ENCODE data around the gene KDM4F.

The KDM4F gene

GRCh38 chr11:95086836-95087570 lies 37.8 kb downstream of the KDM4F start:
- H3K27me3 ChIP-seq (ENCODE audit: control insufficient read depth in 5 of 5, insufficient read depth in 4 of 5, low read length in 5 of 5): no peaks in the 10 kb centered on the region
- H3K9ac ChIP-seq (ENCODE audit: low read length in 5 of 5): no peak overlapping the region
- no peak overlapping the region for H3K27ac ChIP-seq (ENCODE audit: low read depth, low read length)
- H3K4me3 ChIP-seq (ENCODE audit: low read depth in 1 of 5, low read length in 5 of 5): no peak overlapping the region
- H3K9me3 ChIP-seq (ENCODE audit: control insufficient read depth in 5 of 5, low read length in 5 of 5): no peaks in the 10 kb centered on the region
- H3K4me1 ChIP-seq (ENCODE audit: control insufficient read depth in 5 of 5, insufficient read depth in 5 of 5, low read length in 5 of 5): peaks cover 0 to 20% (median 20%) of the 10 kb centered on the region in 5 donors
- H3K36me3 ChIP-seq (ENCODE audit: control insufficient read depth in 5 of 5, insufficient read depth in 5 of 5, low read length in 5 of 5): no peaks in the 10 kb centered on the region

DNA sequence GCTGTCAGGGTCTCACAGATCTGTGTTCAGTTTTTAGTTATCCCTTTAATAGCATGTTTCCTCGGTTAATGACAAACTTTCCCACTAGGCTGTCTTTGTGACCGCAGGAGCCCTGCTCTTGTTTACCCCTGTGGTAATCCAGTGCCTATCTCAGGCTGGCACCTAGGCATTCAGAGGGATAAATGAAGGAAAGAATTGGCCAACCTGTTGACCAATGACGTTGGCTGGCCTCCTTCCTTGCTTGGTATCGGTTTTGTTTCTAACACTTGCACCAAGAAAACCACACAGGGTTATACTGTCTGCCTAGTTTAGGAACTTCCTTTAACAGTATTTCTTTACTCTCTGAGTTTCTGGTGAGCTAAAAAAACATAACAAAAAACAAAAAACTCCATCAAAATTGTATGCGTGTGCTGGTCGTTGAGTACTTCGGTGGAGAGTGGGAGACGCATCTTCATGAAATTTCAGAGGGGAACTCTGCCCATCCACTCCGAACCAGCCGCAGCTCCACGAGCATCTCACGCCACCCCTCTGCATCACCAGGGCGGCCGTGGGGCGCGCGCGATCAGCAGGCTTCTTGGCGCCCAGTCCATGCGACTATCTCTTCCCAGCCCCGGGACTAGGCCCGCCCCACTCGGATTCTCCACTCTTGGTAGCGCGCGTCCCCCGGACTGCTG lies 39.9 kb downstream of the KDM4F start:
- H3K36me3 ChIP-seq (ENCODE audit: control insufficient read depth in 5 of 5, insufficient read depth in 5 of 5, low read length in 5 of 5): no peaks in the 10 kb centered on the region
- H3K9ac ChIP-seq (ENCODE audit: low read length in 5 of 5): peak overlapping the region in 1 of 5 donors; percentile 25
- H3K27ac ChIP-seq (ENCODE audit: low read depth, low read length): peak overlapping the region; percentile 25
- H3K4me1 ChIP-seq (ENCODE audit: control insufficient read depth in 5 of 5, insufficient read depth in 5 of 5, low read length in 5 of 5): peaks cover 0 to 29% (median 20%) of the 10 kb centered on the region in 5 donors
- no peaks in the 10 kb centered on the region for H3K27me3 ChIP-seq (ENCODE audit: control insufficient read depth in 5 of 5, insufficient read depth in 4 of 5, low read length in 5 of 5)
- H3K9me3 ChIP-seq (ENCODE audit: control insufficient read depth in 5 of 5, low read length in 5 of 5): no peaks in the 10 kb centered on the region
- peak overlapping the region; percentile 25 to 90 (median 83) for H3K4me3 ChIP-seq (ENCODE audit: low read depth in 1 of 5, low read length in 5 of 5)

GRCh38 chr11:95089620-95090542 lies 40.7 kb downstream of the KDM4F start, which contains the start of gene ENDOD1:
TSS of gene ENDOD1 (plus strand) at chr11:95089846. CDS start at chr11:95089928, 82 bp downstream.
- Histone ChIP-seq H3K27me3 (ENCODE audit: control insufficient read depth in 5 of 5, insufficient read depth in 4 of 5, low read length in 5 of 5) (no peaks in the 10 kb centered on the region), H3K36me3 (ENCODE audit: control insufficient read depth in 5 of 5, insufficient read depth in 5 of 5, low read length in 5 of 5) (peaks cover 0 to 2% (median 0%) of the 10 kb centered on the region in 5 donors), H3K9ac (ENCODE audit: low read length in 5 of 5) (peak within 1 kb of the TSS in 4 of 5 donors; percentile 40 to 75 (median 69)), H3K9me3 (ENCODE audit: control insufficient read depth in 5 of 5, low read length in 5 of 5) (no peaks in the 10 kb centered on the region), H3K4me1 (ENCODE audit: control insufficient read depth in 5 of 5, insufficient read depth in 5 of 5, low read length in 5 of 5) (peaks cover 0 to 29% (median 20%) of the 10 kb centered on the region in 5 donors), H3K27ac (ENCODE audit: low read depth, low read length) (peak within 1 kb of the TSS; percentile 60), H3K4me3 (ENCODE audit: low read depth in 1 of 5, low read length in 5 of 5) (peak within 1 kb of the TSS; percentile 76 to 90 (median 83))

- Histone ChIP-seq H3K4me3 (ENCODE audit: low read depth in 1 of 5, low read length in 5 of 5) (no peak overlapping the region), H3K9ac (ENCODE audit: low read length in 5 of 5) (no peak overlapping the region), H3K4me1 (ENCODE audit: control insufficient read depth in 5 of 5, insufficient read depth in 5 of 5, low read length in 5 of 5) (peaks cover 0 to 33% (median 20%) of the 10 kb centered on the region in 5 donors)
These were observed 42.5 kb downstream of the KDM4F start for GRCh38 chr11:95091663-95092180.

GRCh38 chr11:95092549-95093324 lies 43.5 kb downstream of the KDM4F start:
- H3K27me3 ChIP-seq (ENCODE audit: control insufficient read depth in 5 of 5, insufficient read depth in 4 of 5, low read length in 5 of 5): no peaks in the 10 kb centered on the region
- peaks cover 0 to 33% (median 20%) of the 10 kb centered on the region in 5 donors for H3K4me1 ChIP-seq (ENCODE audit: control insufficient read depth in 5 of 5, insufficient read depth in 5 of 5, low read length in 5 of 5)
- H3K9ac ChIP-seq (ENCODE audit: low read length in 5 of 5): no peak overlapping the region
- no peak overlapping the region for H3K27ac ChIP-seq (ENCODE audit: low read depth, low read length)
- peaks cover 0 to 2% (median 0%) of the 10 kb centered on the region in 5 donors for H3K36me3 ChIP-seq (ENCODE audit: control insufficient read depth in 5 of 5, insufficient read depth in 5 of 5, low read length in 5 of 5)
- H3K9me3 ChIP-seq (ENCODE audit: control insufficient read depth in 5 of 5, low read length in 5 of 5): no peaks in the 10 kb centered on the region
- no peak overlapping the region for H3K4me3 ChIP-seq (ENCODE audit: low read depth in 1 of 5, low read length in 5 of 5)

More at GRCh38 chr11:95091663-95092180, 42.5 kb downstream of the KDM4F start:
- no peaks in the 10 kb centered on the region for H3K27me3 ChIP-seq (ENCODE audit: control insufficient read depth in 5 of 5, insufficient read depth in 4 of 5, low read length in 5 of 5)
- no peaks in the 10 kb centered on the region for H3K9me3 ChIP-seq (ENCODE audit: control insufficient read depth in 5 of 5, low read length in 5 of 5)
- H3K27ac ChIP-seq (ENCODE audit: low read depth, low read length): no peak overlapping the region
- peaks cover 0 to 2% (median 0%) of the 10 kb centered on the region in 5 donors for H3K36me3 ChIP-seq (ENCODE audit: control insufficient read depth in 5 of 5, insufficient read depth in 5 of 5, low read length in 5 of 5)

- Histone ChIP-seq H3K36me3 (ENCODE audit: control insufficient read depth in 5 of 5, insufficient read depth in 5 of 5, low read length in 5 of 5) (peaks cover 0 to 2% (median 0%) of the 10 kb centered on the region in 5 donors), H3K27ac (ENCODE audit: low read depth, low read length) (no peak overlapping the region), H3K4me3 (ENCODE audit: low read depth in 1 of 5, low read length in 5 of 5) (no peak overlapping the region), H3K9me3 (ENCODE audit: control insufficient read depth in 5 of 5, low read length in 5 of 5) (no peaks in the 10 kb centered on the region), H3K27me3 (ENCODE audit: control insufficient read depth in 5 of 5, insufficient read depth in 4 of 5, low read length in 5 of 5) (no peaks in the 10 kb centered on the region), H3K9ac (ENCODE audit: low read length in 5 of 5) (no peak overlapping the region), H3K4me1 (ENCODE audit: control insufficient read depth in 5 of 5, insufficient read depth in 5 of 5, low read length in 5 of 5) (peaks cover 0 to 33% (median 20%) of the 10 kb centered on the region in 5 donors)
These were observed 44.3 kb downstream of the KDM4F start for GRCh38 chr11:95093548-95093947.

DNA sequence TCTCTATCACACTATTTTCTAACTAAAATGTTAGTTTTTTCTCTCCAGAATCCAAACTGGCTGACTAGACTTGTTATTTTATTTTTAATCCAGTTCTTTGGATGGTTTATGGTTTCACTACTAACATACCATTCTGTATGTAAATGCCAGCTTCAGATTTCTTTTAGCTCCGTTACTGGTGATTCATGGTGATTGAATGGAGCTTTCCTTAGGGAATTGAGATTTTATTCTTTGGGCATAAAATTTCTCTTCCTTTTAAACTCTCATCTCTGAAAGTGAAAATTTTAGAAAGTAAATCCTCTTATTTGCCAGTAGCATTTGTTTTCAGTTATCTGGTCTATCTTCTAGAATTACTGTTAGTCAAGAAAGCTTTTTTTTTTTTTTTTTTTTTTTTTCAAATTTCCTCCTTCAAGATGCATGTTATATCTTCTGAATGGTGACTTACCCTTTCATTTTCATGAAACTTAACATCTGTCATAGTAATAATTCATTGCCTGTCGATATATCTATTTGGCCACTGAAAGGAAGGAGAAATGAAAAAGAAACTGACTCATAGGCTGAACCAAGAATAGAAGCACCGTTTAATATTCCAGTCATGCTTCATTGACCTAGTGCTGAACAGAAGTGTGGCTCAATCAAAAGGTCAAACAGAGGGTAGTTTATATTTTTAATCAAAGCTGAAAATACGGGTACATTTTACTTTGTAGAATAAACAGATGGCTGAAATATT lies 46.8 kb downstream of the KDM4F start:
- H3K27ac ChIP-seq (ENCODE audit: low read depth, low read length): no peak overlapping the region
- H3K9me3 ChIP-seq (ENCODE audit: control insufficient read depth in 5 of 5, low read length in 5 of 5): no peaks in the 10 kb centered on the region
- peaks cover 0 to 20% (median 2%) of the 10 kb centered on the region in 5 donors for H3K4me1 ChIP-seq (ENCODE audit: control insufficient read depth in 5 of 5, insufficient read depth in 5 of 5, low read length in 5 of 5)
- no peaks in the 10 kb centered on the region for H3K27me3 ChIP-seq (ENCODE audit: control insufficient read depth in 5 of 5, insufficient read depth in 4 of 5, low read length in 5 of 5)
- no peak overlapping the region for H3K9ac ChIP-seq (ENCODE audit: low read length in 5 of 5)
- peaks cover 0 to 2% (median 0%) of the 10 kb centered on the region in 5 donors for H3K36me3 ChIP-seq (ENCODE audit: control insufficient read depth in 5 of 5, insufficient read depth in 5 of 5, low read length in 5 of 5)
- no peak overlapping the region for H3K4me3 ChIP-seq (ENCODE audit: low read depth in 1 of 5, low read length in 5 of 5)

DNA sequence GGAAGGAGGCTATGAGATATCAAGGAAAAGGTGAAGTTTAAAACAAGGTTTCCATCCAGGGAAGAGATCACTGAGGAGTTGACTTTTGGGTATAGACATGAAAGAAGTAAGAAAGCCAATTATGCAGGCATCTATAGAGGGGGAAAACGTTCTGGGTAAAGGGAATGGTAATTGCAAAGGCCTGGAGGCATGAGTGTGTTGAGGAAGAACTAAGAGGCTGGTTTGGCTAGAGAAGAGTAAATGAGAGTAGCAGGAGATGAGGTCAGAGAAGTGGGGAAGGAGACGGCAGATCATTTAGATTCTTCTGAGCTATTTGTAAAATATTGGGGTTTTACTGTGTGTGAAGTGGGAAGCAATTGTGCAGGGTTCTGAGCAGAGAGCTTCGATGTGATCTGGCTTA lies 48.0 kb downstream of the KDM4F start:
- Histone ChIP-seq H3K4me1 (ENCODE audit: control insufficient read depth in 5 of 5, insufficient read depth in 5 of 5, low read length in 5 of 5) (peaks cover 0 to 11% (median 0%) of the 10 kb centered on the region in 5 donors), H3K27ac (ENCODE audit: low read depth, low read length) (no peak overlapping the region)

More for the DNA sequence above, 48.0 kb downstream of the KDM4F start:
- H3K27me3 ChIP-seq (ENCODE audit: control insufficient read depth in 5 of 5, insufficient read depth in 4 of 5, low read length in 5 of 5): no peaks in the 10 kb centered on the region
- peaks cover 0 to 2% (median 0%) of the 10 kb centered on the region in 5 donors for H3K36me3 ChIP-seq (ENCODE audit: control insufficient read depth in 5 of 5, insufficient read depth in 5 of 5, low read length in 5 of 5)
- no peak overlapping the region for H3K9ac ChIP-seq (ENCODE audit: low read length in 5 of 5)
- H3K4me3 ChIP-seq (ENCODE audit: low read depth in 1 of 5, low read length in 5 of 5): no peak overlapping the region
- H3K9me3 ChIP-seq (ENCODE audit: control insufficient read depth in 5 of 5, low read length in 5 of 5): no peaks in the 10 kb centered on the region

All from subcutaneous abdominal adipose tissue (tissue), 5 donors.